Neural progenitor cell (in vitro differentiated cells): Measurements from ENCODE around the gene SNTA1. TPM values are rescaled to one million over a fixed set of nuclear protein-coding genes. Genes with fewer than 3 reads are reported as not detected.

ENCODE experiments used
- DNase-seq: peaks from one replicate; pipeline ENCODE4 v3.0.0-alpha.2; 2016; ENCODE audit warnings: low spot score
- H2AFZ ChIP-seq: fragments of 200-600 bp; sonication (generic); replicated peaks from 2 replicates; pipeline ENCODE4 v1.6.1; 2016; ENCODE audit warnings: antibody characterized with exemption
- H3F3A ChIP-seq: fragments of 200-600 bp; sonication (generic); 2 replicates; pipeline ENCODE4 v1.6.1; 2016; ENCODE audit warnings: antibody characterized with exemption, low read depth
- H3K27ac ChIP-seq: fragments of 200-600 bp; sonication (generic); 2 replicates; pipeline ENCODE4 v1.5.1; 2016; ENCODE audit warnings: mild to moderate bottlenecking
- H3K27me3 ChIP-seq: fragments of 200-600 bp; sonication (generic); 2 replicates; pipeline ENCODE4 v1.6.1; 2016; ENCODE audit warnings: mild to moderate bottlenecking, moderate library complexity
- H3K36me3 ChIP-seq: fragments of 200-600 bp; sonication (generic); 2 replicates; pipeline ENCODE4 v1.5.1; 2016
- H3K4me1 ChIP-seq: fragments of 200-600 bp; sonication (generic); 2 replicates; pipeline ENCODE4 v1.6.1; 2016; ENCODE audit warnings: mixed run types
- H3K4me2 ChIP-seq: fragments of 200-600 bp; sonication (generic); 2 replicates; pipeline ENCODE4 v1.6.1; 2016
- H3K4me3 ChIP-seq: fragments of 200-600 bp; sonication (generic); 2 replicates; pipeline ENCODE4 v1.5.1; 2016
- H3K79me2 ChIP-seq: fragments of 200-600 bp; sonication (generic); 2 replicates; pipeline ENCODE4 v1.6.1; 2016; ENCODE audit warnings: low read depth
- H3K9ac ChIP-seq: fragments of 200-600 bp; sonication (generic); 2 replicates; pipeline ENCODE4 v1.6.1; 2016
- H3K9me3 ChIP-seq: fragments of 200-600 bp; sonication (generic); 2 replicates; pipeline ENCODE4 v1.5.1; 2016; ENCODE audit warnings: low read depth
- H4K20me1 ChIP-seq: fragments of 200-600 bp; sonication (generic); 2 replicates; pipeline ENCODE4 v1.6.1; 2016; ENCODE audit warnings: low read depth
- H3K27ac Mint-ChIP-seq: 3 replicates; pipeline ENCODE4 v1.8.0; 2021; ENCODE audit warnings: mixed read lengths
- H3K27me3 Mint-ChIP-seq: 2 replicates; pipeline ENCODE4 v1.8.0; 2022; ENCODE audit warnings: low read depth, mild to moderate bottlenecking, inconsistent platforms, moderate library complexity, mixed read lengths; ENCODE audit not compliant: insufficient read depth
- H3K36me3 Mint-ChIP-seq: 3 replicates; pipeline ENCODE4 v1.8.0; 2021; ENCODE audit warnings: mixed read lengths
- H3K4me1 Mint-ChIP-seq: 3 replicates; pipeline ENCODE4 v1.8.0; 2021; ENCODE audit warnings: mixed read lengths
- H3K4me3 Mint-ChIP-seq: 3 replicates; pipeline ENCODE4 v1.8.0; 2021; ENCODE audit warnings: mild to moderate bottlenecking, moderate library complexity, mixed read lengths
- H3K9me3 Mint-ChIP-seq: 3 replicates; pipeline ENCODE4 v1.8.0; 2020; ENCODE audit warnings: mixed read lengths
- CTCF ChIP-seq: fragments of 200-600 bp; sonication (generic); IDR thresholded peaks from 2 replicates; pipeline ENCODE4 v1.5.1; 2017; ENCODE audit warnings: antibody characterized with exemption, mild to moderate bottlenecking
- EZH2 ChIP-seq: fragments of 200-600 bp; sonication (generic); IDR thresholded peaks from 2 replicates; pipeline ENCODE4 v1.6.1; 2017; ENCODE audit warnings: antibody characterized with exemption, mild to moderate bottlenecking, moderate library complexity
- EZH2phosphoT487 ChIP-seq: fragments of 200-600 bp; sonication (generic); IDR thresholded peaks from 2 replicates; pipeline ENCODE4 v1.6.1; 2017; ENCODE audit warnings: antibody characterized with exemption
- total RNA-seq: library from RNA; depleted of rRNA; stranded (reverse); fragments of >200 nt; gene quantifications from 2 replicates; pipeline ENCODE4 v1.2.3, GENCODE V29; 2015; ENCODE audit warnings: low replicate concordance

The SNTA1 gene
- 6.3 and 10.6 TPM in 2 replicates for total RNA-seq

DNA sequence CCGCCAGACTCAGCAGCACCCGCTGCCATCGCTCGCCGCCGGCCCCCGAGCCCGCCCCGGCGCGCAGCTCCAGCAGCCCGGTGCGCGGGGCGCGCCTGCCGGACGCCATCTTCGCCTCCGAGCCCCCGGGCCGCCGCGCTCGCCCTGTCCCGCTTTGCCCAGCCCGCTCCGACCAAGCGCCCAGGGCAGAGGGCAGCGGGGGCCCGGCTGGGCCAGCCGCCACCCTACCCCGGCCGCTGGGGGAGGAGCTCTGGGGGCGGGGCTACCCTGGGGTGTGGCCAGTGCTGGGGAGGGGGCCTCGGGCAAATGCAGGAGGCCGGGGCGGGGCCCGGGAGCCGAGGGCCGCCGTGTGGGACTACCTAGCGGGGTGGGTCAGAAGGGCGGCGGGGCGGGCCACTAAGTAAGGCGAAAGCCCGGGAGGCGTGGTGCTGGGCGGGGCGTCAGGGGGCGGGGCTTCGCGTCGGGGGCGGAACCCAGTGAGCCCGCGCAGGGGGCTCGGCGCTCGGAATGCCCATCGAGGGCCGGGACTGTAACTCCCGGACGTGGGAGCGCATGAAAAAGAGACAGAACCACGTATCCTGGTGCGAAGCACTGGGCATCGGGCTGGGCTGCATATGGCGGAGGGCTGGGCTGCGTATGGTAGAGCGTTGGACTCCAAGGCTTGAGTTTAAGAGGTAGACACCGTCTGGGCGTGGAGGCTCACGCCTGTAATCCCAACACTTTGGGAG is at the start of gene SNTA1:
SNTA1 (minus strand) TSS at position 252 of the 728 bp plus-strand sequence; CDS start at position 109, 143 bp downstream.
- peak; percentile 98 for DNase-seq
- peak within 1 kb of the TSS; percentile 69 for H3K27ac Mint-ChIP-seq
- Histone ChIP-seq H3K27me3 (peaks cover 26% of the 10 kb centered on the region), H3K9me3 (no peaks in the 10 kb centered on the region), H3F3A (peaks cover 27% of the 10 kb centered on the region), H3K27ac (no peak within 1 kb of the TSS), H3K4me3 (peak within 1 kb of the TSS; percentile 79), H2AFZ (peak within 1 kb of the TSS; percentile 66), H4K20me1 (peaks cover 5% of the 10 kb centered on the region), H3K4me1 (peaks cover 16% of the 10 kb centered on the region), H3K9ac (no peak within 1 kb of the TSS), H3K79me2 (no peaks in the 10 kb centered on the region), H3K4me2 (peak within 1 kb of the TSS; percentile 79), H3K36me3 (no peaks in the 10 kb centered on the region)
- peaks cover 31% of the 10 kb centered on the region for H3K4me1 Mint-ChIP-seq
- H3K4me3 Mint-ChIP-seq = peak within 1 kb of the TSS; percentile 88
- peaks cover 2% of the 10 kb centered on the region for H3K9me3 Mint-ChIP-seq
- peaks cover 1% of the 10 kb centered on the region for H3K36me3 Mint-ChIP-seq
- TF ChIP-seq EZH2phosphoT487 (no peak), CTCF (no peak), EZH2 (no peak)
- peaks cover 11% of the 10 kb centered on the region for H3K27me3 Mint-ChIP-seq

- TF ChIP-seq CTCF = no peak
- no peak for TF ChIP-seq EZH2phosphoT487
- no peak for TF ChIP-seq EZH2
- peaks cover 6% of the 10 kb centered on the region for H3K36me3 Mint-ChIP-seq
- H3K27ac Mint-ChIP-seq = no peak overlapping the region
These were observed 47.5 kb upstream of the SNTA1 start for GRCh38 chr20:33490934-33491656.

DNA sequence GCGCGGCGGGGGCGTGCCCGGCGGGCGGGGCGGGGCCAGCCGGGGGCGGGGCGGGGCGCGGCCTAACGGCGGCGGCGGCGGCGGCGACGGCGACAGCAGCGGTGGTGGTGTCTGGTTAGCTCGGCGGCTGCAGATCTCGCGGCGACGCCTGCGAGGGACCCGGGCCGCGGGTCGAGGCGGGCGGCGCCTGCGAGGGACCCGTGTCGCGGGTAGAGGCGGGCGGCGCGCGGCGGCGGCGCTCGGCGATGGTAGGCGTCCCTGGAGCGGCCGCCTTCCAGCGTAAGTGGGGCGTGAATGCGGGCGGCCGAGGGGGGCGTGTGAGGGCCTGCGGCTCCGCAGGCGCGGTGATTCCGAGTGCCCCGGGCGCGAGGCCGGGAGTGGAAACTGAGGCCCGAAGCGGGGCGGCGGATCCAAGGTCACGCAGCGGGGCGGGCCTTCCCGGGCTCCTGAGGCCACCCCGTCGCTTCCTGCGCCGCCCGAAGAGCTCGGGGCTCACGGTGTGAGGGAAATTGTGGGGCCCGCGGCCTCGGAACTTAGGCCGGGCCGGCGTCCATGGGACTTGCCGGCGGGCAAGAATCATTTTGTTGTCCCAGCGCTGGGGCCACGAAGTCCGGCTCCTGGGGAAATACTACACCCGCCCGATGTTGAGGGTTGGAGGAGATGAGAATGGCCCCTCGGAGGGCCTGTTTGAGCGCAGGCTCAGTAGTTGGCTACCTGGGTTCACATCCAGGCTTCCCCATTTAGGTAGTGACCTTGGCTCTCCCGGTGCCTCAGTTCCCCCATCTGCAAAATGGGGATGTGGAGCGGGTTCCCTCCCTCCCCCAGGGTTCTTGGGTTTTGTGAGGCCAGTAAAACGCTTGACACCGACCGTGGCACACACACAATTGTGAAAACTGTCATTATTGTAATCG is 46.7 kb upstream of the SNTA1 start, which contains the start of gene CBFA2T2:
CBFA2T2 (plus strand) TSS at position 74 of the 911 bp plus-strand sequence; CDS start at position 246, 172 bp downstream.
- Mint-ChIP-seq H3K4me3 (peak within 1 kb of the TSS; percentile 92), H3K27ac (no peak within 1 kb of the TSS), H3K4me1 (peaks cover 9% of the 10 kb centered on the region), H3K36me3 (peaks cover 2% of the 10 kb centered on the region), H3K27me3 (no peaks in the 10 kb centered on the region), H3K9me3 (no peaks in the 10 kb centered on the region)
- TF ChIP-seq EZH2phosphoT487 (no peak), EZH2 (no peak), CTCF (no peak)
- H4K20me1 ChIP-seq = peaks cover 27% of the 10 kb centered on the region
- H3F3A ChIP-seq = peaks cover 15% of the 10 kb centered on the region
- peak within 1 kb of the TSS; percentile 80 for H3K9ac ChIP-seq
- peak within 1 kb of the TSS; percentile 56 for H3K27ac ChIP-seq
- no peaks in the 10 kb centered on the region for H3K27me3 ChIP-seq
- peaks cover 23% of the 10 kb centered on the region for H3K79me2 ChIP-seq
- H3K4me2 ChIP-seq = peak within 1 kb of the TSS; percentile 88
- DNase-seq = peak; percentile 97
- H3K4me1 ChIP-seq = peaks cover 8% of the 10 kb centered on the region
- peak within 1 kb of the TSS; percentile 87 for H3K4me3 ChIP-seq
- H2AFZ ChIP-seq = peak within 1 kb of the TSS; percentile 94
- no peaks in the 10 kb centered on the region for H3K36me3 ChIP-seq
- H3K9me3 ChIP-seq = no peaks in the 10 kb centered on the region

More at GRCh38 chr20:33490934-33491656, 47.5 kb upstream of the SNTA1 start:
- Histone ChIP-seq H3K9me3 (no peaks in the 10 kb centered on the region), H3K36me3 (no peaks in the 10 kb centered on the region), H3K4me3 (peak overlapping the region; percentile 87), H2AFZ (no peak overlapping the region), H3F3A (peaks cover 15% of the 10 kb centered on the region), H3K4me1 (peaks cover 8% of the 10 kb centered on the region), H3K79me2 (peaks cover 23% of the 10 kb centered on the region), H3K9ac (no peak overlapping the region), H3K4me2 (peak overlapping the region; percentile 88), H3K27ac (no peak overlapping the region), H4K20me1 (peaks cover 27% of the 10 kb centered on the region), H3K27me3 (no peaks in the 10 kb centered on the region)
- H3K27me3 Mint-ChIP-seq = no peaks in the 10 kb centered on the region
- H3K4me3 Mint-ChIP-seq = peak overlapping the region; percentile 92
- no peaks in the 10 kb centered on the region for H3K9me3 Mint-ChIP-seq
- DNase-seq = no peak
- H3K4me1 Mint-ChIP-seq = peaks cover 9% of the 10 kb centered on the region
